BJ (cell line): ENCODE results near the gene ZNF865. TPM values are rescaled to one million over a fixed set of nuclear protein-coding genes. Genes with fewer than 3 reads are reported as not detected.
"Not testable (repeated sequence)": the region's sequence is repeated elsewhere in the genome, so short reads cannot be mapped to it uniquely, and the experiment has no call there.

Experiments used
- CTCF ChIA-PET: fragments of 350-600 bp; formaldehyde crosslinking; extraction: SDS; loops from one replicate; lab custom pipeline; 2021; ENCODE audit warnings: antibody characterized with exemption, inconsistent platforms; lab: Yijun Ruan, JAX
- POLR2A ChIA-PET: fragments of 300-600 bp; sonication (Branson Sonifier 250); formaldehyde crosslinking; extraction: SDS; loops from one replicate; lab custom pipeline; 2021; ENCODE audit warnings: antibody characterized with exemption; lab: Charles Lee
- DNase-seq: peaks from one replicate; pipeline ENCODE4 v3.0.0-alpha.2; 2011; ENCODE audit warnings: low read depth
- H3K27me3 ChIP-seq: 2 replicates; pipeline ENCODE4 v1.6.0; 2011; ENCODE audit warnings: low read length; ENCODE audit not compliant: control insufficient read depth, insufficient read depth
- H3K36me3 ChIP-seq: 2 replicates; pipeline ENCODE4 v1.5.1; 2011; ENCODE audit warnings: low read length; ENCODE audit not compliant: control insufficient read depth, insufficient read depth
- H3K4me3 ChIP-seq: 2 replicates; pipeline ENCODE4 v1.5.1; 2011; ENCODE audit warnings: low read depth, mild to moderate bottlenecking, control low read depth, low read length
- polyA minus RNA-seq: library from RNA; depleted of rRNA, polyadenylated mRNA; stranded (reverse); fragments of >200 nt; gene quantifications from 2 replicates; pipeline ENCODE4 v1.2.3, GENCODE V29; 2011; rRNA and poly(A)+ RNA removed
- polyA plus RNA-seq: library from polyadenylated mRNA; depleted of rRNA; stranded (reverse); fragments of >200 nt; gene quantifications from 2 replicates; pipeline ENCODE4 v1.2.3, GENCODE V29; 2011; rRNA removed
- TF ChIP-seq, protein P1 (sequence below): IDR thresholded peaks from 2 replicates; pipeline ENCODE4 v1.5.1; 2011; ENCODE audit warnings: low read depth, mild to moderate bottlenecking, control low read depth, inconsistent platforms, low read length, moderate library complexity; ENCODE audit not compliant: insufficient read depth

The ZNF865 gene
- 1.2 and 1.4 TPM in 2 replicates for polyA plus RNA-seq
- polyA minus RNA-seq = 1.3 and 1.6 TPM in 2 replicates

DNA sequence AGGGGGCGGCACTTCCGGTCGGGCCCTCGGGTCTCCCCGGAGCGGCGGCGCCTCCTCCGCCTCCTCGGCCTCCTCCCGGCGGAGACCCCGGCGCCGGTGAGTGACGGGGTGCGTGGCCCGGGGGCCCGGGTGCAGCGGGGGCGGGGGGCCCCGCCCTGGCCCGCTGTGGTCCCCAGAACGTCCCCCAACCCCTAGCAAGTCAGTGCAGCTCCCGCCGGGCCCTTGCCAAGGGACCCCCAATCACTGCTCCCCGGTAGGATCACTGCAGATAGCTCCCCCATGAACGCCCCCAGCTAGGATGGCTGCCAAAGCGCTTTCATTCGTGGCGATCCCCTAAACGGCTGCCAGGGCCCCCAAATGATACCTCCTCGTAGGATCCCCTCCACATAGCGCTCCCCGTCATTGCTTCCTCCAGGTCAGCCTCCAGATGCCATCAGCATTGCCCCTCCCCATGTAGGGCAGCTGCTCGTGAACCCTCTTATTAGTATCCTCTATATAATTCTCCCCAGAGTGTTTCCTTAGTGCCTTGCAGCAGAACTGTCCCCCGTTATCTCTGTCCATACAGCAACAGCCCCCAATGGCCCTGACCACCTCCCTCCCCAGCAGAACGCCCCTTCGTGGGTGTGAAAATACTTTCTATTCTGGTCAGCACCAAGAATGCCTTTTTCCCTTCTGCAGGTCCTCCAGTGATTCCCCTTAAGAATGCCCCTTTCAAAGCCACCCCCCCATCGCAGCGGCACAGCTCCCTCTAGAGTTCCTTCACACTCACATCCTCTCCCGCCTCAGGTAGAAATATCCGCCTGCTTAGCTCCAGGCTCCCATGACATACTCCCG, at the start of gene ZNF865:
ZNF865 (plus strand) TSS at position 11 of the 834 bp plus-strand sequence. CDS start 7,972 bp downstream, outside the sequence.
- Histone ChIP-seq H3K4me3 (peak within 1 kb of the TSS; percentile 90), H3K36me3 (peaks cover 6% of the 10 kb centered on the region; the same call in 1 of the 2 replicates), H3K27me3 (no peaks in the 10 kb centered on the region)
- ChIA-PET POLR2A (no interaction called here), CTCF (interaction anchor here (0.6 to 2.4 kb wide), 28 partner anchors 13 to 1467 kb away, joined by 3 to 40 read pairs (median 4); partner anchors contain the start of genes ZNF579 and ZNF784)
- no peak for DNase-seq
- TF ChIP-seq, protein P1, sequence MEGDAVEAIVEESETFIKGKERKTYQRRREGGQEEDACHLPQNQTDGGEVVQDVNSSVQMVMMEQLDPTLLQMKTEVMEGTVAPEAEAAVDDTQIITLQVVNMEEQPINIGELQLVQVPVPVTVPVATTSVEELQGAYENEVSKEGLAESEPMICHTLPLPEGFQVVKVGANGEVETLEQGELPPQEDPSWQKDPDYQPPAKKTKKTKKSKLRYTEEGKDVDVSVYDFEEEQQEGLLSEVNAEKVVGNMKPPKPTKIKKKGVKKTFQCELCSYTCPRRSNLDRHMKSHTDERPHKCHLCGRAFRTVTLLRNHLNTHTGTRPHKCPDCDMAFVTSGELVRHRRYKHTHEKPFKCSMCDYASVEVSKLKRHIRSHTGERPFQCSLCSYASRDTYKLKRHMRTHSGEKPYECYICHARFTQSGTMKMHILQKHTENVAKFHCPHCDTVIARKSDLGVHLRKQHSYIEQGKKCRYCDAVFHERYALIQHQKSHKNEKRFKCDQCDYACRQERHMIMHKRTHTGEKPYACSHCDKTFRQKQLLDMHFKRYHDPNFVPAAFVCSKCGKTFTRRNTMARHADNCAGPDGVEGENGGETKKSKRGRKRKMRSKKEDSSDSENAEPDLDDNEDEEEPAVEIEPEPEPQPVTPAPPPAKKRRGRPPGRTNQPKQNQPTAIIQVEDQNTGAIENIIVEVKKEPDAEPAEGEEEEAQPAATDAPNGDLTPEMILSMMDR = peak; percentile 88

DNA sequence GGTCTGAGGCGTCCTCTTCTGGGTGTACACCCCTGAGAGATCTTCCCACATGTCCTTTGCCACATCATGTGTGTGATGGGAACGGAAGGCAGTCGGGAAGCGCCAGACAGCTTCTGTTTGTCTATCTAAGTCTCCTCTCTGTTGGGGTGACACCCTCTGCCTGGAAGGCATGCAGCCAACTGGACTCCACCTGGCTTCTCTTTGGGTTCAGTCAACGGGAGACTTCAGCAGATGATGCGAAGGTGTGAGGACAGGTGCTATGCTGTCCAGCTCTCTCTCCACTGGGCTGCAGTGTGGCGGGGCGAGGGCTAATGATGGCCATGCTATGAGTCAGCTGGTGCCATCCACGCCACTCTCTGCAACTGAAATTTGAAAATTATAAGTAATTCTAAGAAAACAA, 45.8 kb upstream of the ZNF865 start:
- ChIA-PET POLR2A (no interaction called here), CTCF (interaction anchor here (0.7 kb wide), 1 partner anchor 14 kb away, joined by 3 read pairs; no protein-coding TSS in a partner anchor)
- TF ChIP-seq, protein P1 = no peak
- no peaks in the 10 kb centered on the region for H3K36me3 ChIP-seq
- no peak overlapping the region for H3K4me3 ChIP-seq
- peaks cover 5% of the 10 kb centered on the region; the same call in 1 of the 2 replicates for H3K27me3 ChIP-seq
- DNase-seq = no peak

DNA sequence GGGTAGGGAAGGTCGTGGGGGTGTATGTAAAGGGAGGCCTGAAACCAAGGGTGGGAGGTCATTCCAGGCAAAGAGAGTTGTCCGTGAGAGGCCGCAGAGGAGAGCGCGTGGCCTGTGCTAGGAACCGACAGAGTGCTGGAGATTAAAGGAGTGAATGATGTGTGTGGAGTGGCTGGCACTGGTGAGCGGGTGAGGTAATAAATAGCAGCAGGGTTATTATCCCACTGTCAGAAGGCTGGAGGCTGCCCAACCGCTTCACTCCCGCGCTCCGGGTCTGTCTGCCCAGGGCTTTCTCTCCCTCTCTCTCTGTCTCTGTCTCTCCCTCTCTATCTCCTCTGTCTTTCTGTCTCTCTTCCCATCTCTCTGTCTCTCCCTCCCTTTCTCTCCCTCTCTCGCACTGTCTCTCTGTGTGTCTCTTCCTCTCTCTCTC, 42.2 kb upstream of the ZNF865 start:
- Histone ChIP-seq H3K4me3 (no peak overlapping the region), H3K36me3 (no peaks in the 10 kb centered on the region), H3K27me3 (peaks cover 6% of the 10 kb centered on the region; the same call in 1 of the 2 replicates)
- DNase-seq = no peak
- POLR2A ChIA-PET = no interaction called here
- CTCF ChIA-PET = interaction anchor here (1.0 kb wide), 1 partner anchor 15 kb away, joined by 3 read pairs; no protein-coding TSS in a partner anchor
- TF ChIP-seq, protein P1 = no peak

DNA sequence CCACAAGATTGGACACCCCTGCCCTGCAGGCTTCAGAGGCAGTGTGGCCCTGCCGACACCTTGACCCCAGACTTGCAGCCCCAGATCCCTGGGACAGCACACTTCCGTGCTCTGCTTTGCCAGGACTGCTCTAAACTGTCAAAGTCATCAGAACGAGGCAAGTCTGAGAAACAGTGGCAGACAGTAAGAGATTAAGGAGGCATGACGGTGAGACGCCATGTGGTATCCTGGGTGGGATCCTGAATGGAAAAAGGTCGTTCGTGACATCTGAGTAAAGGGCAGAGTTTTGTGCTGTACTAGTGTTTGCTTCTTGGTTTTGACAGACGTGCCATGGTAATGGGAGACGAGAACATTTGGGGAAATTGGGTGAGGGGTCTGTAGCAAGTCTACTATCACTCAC, 38.6 kb upstream of the ZNF865 start:
- peaks cover 6% of the 10 kb centered on the region; the same call in 1 of the 2 replicates for H3K27me3 ChIP-seq
- ChIA-PET POLR2A (no interaction called here), CTCF (no interaction called here)
- no peak overlapping the region for H3K4me3 ChIP-seq
- DNase-seq = no peak
- TF ChIP-seq, protein P1 = no peak
- H3K36me3 ChIP-seq = no peaks in the 10 kb centered on the region

DNA sequence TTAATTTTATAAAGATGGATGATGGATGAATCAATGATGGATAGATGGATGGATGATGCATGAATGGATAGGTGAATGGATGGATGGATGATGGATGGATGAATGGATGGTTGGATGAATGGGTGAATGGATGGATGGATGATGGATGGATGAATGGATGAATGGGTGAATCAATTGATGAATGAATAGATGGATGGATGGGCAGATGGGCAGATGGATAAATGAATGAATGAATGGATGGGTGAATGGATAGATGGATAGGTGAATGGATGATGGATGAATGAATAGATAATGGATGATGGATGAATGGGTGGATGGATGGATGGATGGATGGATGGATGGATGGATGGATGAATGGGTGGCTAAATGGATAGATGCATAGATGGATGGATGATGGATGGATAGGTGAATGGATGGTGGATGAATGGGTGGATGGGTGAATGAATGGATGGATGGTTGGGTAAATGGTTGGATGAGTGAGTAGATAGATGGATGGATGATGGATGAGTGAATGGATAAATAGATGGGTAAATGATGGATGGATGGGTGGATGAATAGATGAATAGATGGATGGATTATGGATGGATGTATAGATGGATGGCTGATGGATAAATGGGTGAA, 37.6 kb upstream of the ZNF865 start:
- ChIA-PET POLR2A (no interaction called here), CTCF (no interaction called here)
- TF ChIP-seq, protein P1 = no peak
- Histone ChIP-seq H3K4me3 (no peak overlapping the region), H3K36me3 (no peaks in the 10 kb centered on the region), H3K27me3 (peaks cover 6% of the 10 kb centered on the region; the same call in 1 of the 2 replicates)
- no peak for DNase-seq

DNA sequence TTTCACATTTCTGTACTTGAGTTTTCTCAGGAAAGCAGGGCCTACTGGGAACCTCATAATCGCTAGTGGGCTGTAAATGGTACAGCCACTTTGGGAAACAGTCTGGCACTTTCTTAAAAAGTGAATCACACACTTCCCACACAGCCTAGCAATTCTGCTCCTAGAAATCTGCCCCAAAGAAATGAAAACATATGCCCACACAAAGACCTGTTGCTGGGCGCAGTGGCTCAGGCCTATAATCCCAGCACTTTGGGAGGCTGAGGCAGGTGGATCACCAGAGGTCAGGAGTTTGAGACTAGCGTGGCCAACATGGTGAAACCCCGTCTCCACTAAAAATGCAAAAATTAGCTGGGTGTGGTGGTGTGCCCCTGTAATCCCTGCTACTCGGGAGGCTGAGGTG, 36.0 kb upstream of the ZNF865 start:
- CTCF ChIA-PET, DNase-seq, H3K27me3 ChIP-seq, H3K4me3 ChIP-seq, H3K36me3 ChIP-seq, POLR2A ChIA-PET: not testable (repeated sequence)

DNA sequence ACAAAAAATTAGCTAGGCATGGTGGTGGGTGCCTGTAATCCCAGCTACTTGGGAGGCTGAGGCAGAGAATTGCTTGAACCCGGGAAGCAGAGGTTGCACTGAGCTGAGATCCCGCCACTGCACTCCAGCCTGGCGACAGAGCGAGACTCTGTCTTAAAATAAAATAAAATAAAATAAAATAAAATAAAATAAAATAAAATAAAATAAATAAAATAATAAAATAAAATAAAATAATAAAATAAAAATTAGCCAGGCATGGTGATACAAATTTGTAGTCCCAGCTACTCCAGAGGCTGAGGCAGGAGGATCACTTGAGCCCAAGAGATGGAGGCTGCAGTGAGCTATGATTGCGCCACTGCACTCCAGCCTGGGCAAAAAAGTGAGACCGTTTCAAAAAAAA, 31.5 kb upstream of the ZNF865 start:
- H3K4me3 ChIP-seq, DNase-seq, H3K27me3 ChIP-seq, POLR2A ChIA-PET, H3K36me3 ChIP-seq: not testable (repeated sequence)
- CTCF ChIA-PET = interaction anchor here (1.1 to 1.2 kb wide), 2 partner anchors 32 to 70 kb away, joined by 3 read pairs; partner anchors contain the start of gene ZNF865
